HEK293 (cell line): ENCODE data around the gene KIF11.

Source experiments
- ATF2 ChIP-seq: fragments of 450-650 bp; formaldehyde crosslinking; IDR thresholded peaks from 2 replicates; pipeline ENCODE4 v1.5.1; 2016; ENCODE audit warnings: missing biosample characterization, missing genetic modification characterization, low read depth
- HOXC10 ChIP-seq: sonication (generic); formaldehyde crosslinking; IDR thresholded peaks from 2 replicates; pipeline ENCODE4 v1.8.1; 2023; ENCODE audit warnings: mild to moderate bottlenecking, missing genetic modification reagents
- KLF10 ChIP-seq: fragments of 450-650 bp; IDR thresholded peaks from 2 replicates; pipeline ENCODE4 v1.5.1; 2018; ENCODE audit warnings: missing biosample characterization, mild to moderate bottlenecking, missing genetic modification characterization
- OSR2 ChIP-seq: fragments of 450-650 bp; formaldehyde crosslinking; IDR thresholded peaks from 2 replicates; pipeline ENCODE4 v1.5.1; 2016; ENCODE audit warnings: missing biosample characterization, missing genetic modification characterization
- PATZ1 ChIP-seq: fragments of 450-650 bp; formaldehyde crosslinking; IDR thresholded peaks from 2 replicates; pipeline ENCODE4 v1.5.1; 2016; ENCODE audit warnings: missing biosample characterization, missing genetic modification characterization
- PRDM1 ChIP-seq: fragments of 450-650 bp; formaldehyde crosslinking; IDR thresholded peaks from 2 replicates; pipeline ENCODE4; 2016; ENCODE audit warnings: missing biosample characterization, missing genetic modification characterization
- SP3 ChIP-seq: fragments of 450-650 bp; formaldehyde crosslinking; IDR thresholded peaks from 2 replicates; pipeline ENCODE4 v1.5.1; 2016; ENCODE audit warnings: missing biosample characterization, missing genetic modification characterization
- SP7 ChIP-seq: fragments of 450-650 bp; formaldehyde crosslinking; IDR thresholded peaks from 2 replicates; pipeline ENCODE4 v1.5.1; 2016; ENCODE audit warnings: missing biosample characterization, missing genetic modification characterization
- ZNF223 ChIP-seq: fragments of 450-650 bp; formaldehyde crosslinking; IDR thresholded peaks from 2 replicates; pipeline ENCODE4 v1.5.1; 2016; ENCODE audit warnings: missing biosample characterization, missing genetic modification characterization
- ZNF239 ChIP-seq: fragments of 450-650 bp; formaldehyde crosslinking; IDR thresholded peaks from 2 replicates; pipeline ENCODE4 v1.5.1; 2016; ENCODE audit warnings: missing biosample characterization, missing genetic modification characterization
- ZNF248 ChIP-seq: fragments of 450-650 bp; formaldehyde crosslinking; IDR thresholded peaks from 2 replicates; pipeline ENCODE4 v1.5.1; 2017; ENCODE audit warnings: missing biosample characterization, missing genetic modification characterization
- ZNF280D ChIP-seq: fragments of 450-650 bp; formaldehyde crosslinking; IDR thresholded peaks from 2 replicates; pipeline ENCODE4 v1.5.1; 2016; ENCODE audit warnings: missing biosample characterization, missing genetic modification characterization
- ZNF366 ChIP-seq: fragments of 450-650 bp; formaldehyde crosslinking; conservative IDR thresholded peaks from 2 replicates; pipeline ENCODE4 v1.5.1; 2016; ENCODE audit warnings: missing biosample characterization, missing genetic modification characterization
- ZNF37A ChIP-seq: fragments of 450-650 bp; IDR thresholded peaks from 2 replicates; pipeline ENCODE4 v1.5.1; 2018; ENCODE audit warnings: missing biosample characterization, missing genetic modification characterization
- ZNF391 ChIP-seq: fragments of 450-650 bp; formaldehyde crosslinking; IDR thresholded peaks from 2 replicates; pipeline ENCODE4 v1.5.1; 2016; ENCODE audit warnings: low read depth, missing biosample characterization, missing genetic modification characterization, borderline replicate concordance
- ZNF404 ChIP-seq: fragments of 450-650 bp; formaldehyde crosslinking; IDR thresholded peaks from 2 replicates; pipeline ENCODE4 v1.5.1; 2017; ENCODE audit warnings: missing biosample characterization, missing genetic modification characterization
- ZNF416 ChIP-seq: fragments of 450-650 bp; formaldehyde crosslinking; IDR thresholded peaks from 2 replicates; pipeline ENCODE4 v1.5.1; 2016; ENCODE audit warnings: missing biosample characterization, missing genetic modification characterization
- ZNF433 ChIP-seq: fragments of 450-650 bp; formaldehyde crosslinking; IDR thresholded peaks from 2 replicates; pipeline ENCODE4 v1.5.1; 2016; ENCODE audit warnings: missing biosample characterization, missing genetic modification characterization, low read depth
- ZNF48 ChIP-seq: fragments of 450-650 bp; formaldehyde crosslinking; IDR thresholded peaks from 2 replicates; pipeline ENCODE4 v1.5.1; 2016; ENCODE audit warnings: missing biosample characterization, missing genetic modification characterization
- ZNF488 ChIP-seq: fragments of 450-650 bp; formaldehyde crosslinking; IDR thresholded peaks from 2 replicates; pipeline ENCODE4 v1.5.1; 2016; ENCODE audit warnings: missing biosample characterization, missing genetic modification characterization
- ZNF501 ChIP-seq: fragments of 450-650 bp; formaldehyde crosslinking; IDR thresholded peaks from 2 replicates; pipeline ENCODE4 v1.5.1; 2016; ENCODE audit warnings: missing biosample characterization, missing genetic modification characterization
- ZNF510 ChIP-seq: fragments of 450-650 bp; formaldehyde crosslinking; IDR thresholded peaks from 2 replicates; pipeline ENCODE4 v1.5.1; 2018; ENCODE audit warnings: mild to moderate bottlenecking, missing genetic modification characterization, missing biosample characterization; ENCODE audit not compliant: insufficient replicate concordance
- ZNF513 ChIP-seq: fragments of 450-650 bp; IDR thresholded peaks from 2 replicates; pipeline ENCODE4 v1.5.1; 2018; ENCODE audit warnings: missing biosample characterization, missing genetic modification characterization
- ZNF549 ChIP-seq: fragments of 450-650 bp; IDR thresholded peaks from 2 replicates; pipeline ENCODE4 v1.5.1; 2018; ENCODE audit warnings: missing biosample characterization, missing genetic modification characterization, mild to moderate bottlenecking, inconsistent platforms, moderate library complexity
- ZNF596 ChIP-seq: fragments of 450-650 bp; IDR thresholded peaks from 2 replicates; pipeline ENCODE4 v1.5.0; 2018; ENCODE audit warnings: missing biosample characterization, mild to moderate bottlenecking, missing genetic modification characterization, moderate library complexity
- ZNF629 ChIP-seq: fragments of 450-650 bp; formaldehyde crosslinking; IDR thresholded peaks from 2 replicates; pipeline ENCODE4 v1.5.1; 2017; ENCODE audit warnings: missing biosample characterization, missing genetic modification characterization
- ZNF645 ChIP-seq: fragments of 450-650 bp; formaldehyde crosslinking; IDR thresholded peaks from 2 replicates; pipeline ENCODE4; 2016; ENCODE audit warnings: missing biosample characterization, missing genetic modification characterization
- ZNF701 ChIP-seq: fragments of 450-650 bp; formaldehyde crosslinking; IDR thresholded peaks from 2 replicates; pipeline ENCODE4 v1.5.1; 2016; ENCODE audit warnings: missing biosample characterization, missing genetic modification characterization
- ZNF76 ChIP-seq: fragments of 450-650 bp; formaldehyde crosslinking; IDR thresholded peaks from 2 replicates; pipeline ENCODE4; 2016; ENCODE audit warnings: low read depth, missing biosample characterization, missing genetic modification characterization, borderline replicate concordance
- ZNF837 ChIP-seq: fragments of 450-650 bp; formaldehyde crosslinking; IDR thresholded peaks from 2 replicates; pipeline ENCODE4 v1.5.1; 2016; ENCODE audit warnings: missing biosample characterization, missing genetic modification characterization

Gene KIF11

GRCh38 chr10:92590623-92591549 lies 2.0 kb upstream of the KIF11 start (continued):
- TF ChIP-seq ZNF488 (tag by site-specific recombination) = no peak
- no peak; the same call in 1 of the 2 replicates for TF ChIP-seq SP7 (tag by site-specific recombination)
- TF ChIP-seq ZNF366 (tag by site-specific recombination) = peak; percentile 20; the same call in 1 of the 2 replicates
- TF ChIP-seq ZNF37A (tag by site-specific recombination) = no peak
- no peak for TF ChIP-seq ZNF223
- TF ChIP-seq ZNF701 = no peak
- no peak for TF ChIP-seq ZNF416 (tag by site-specific recombination)
- TF ChIP-seq ZNF513 (tag by site-specific recombination) = no peak
- no peak for TF ChIP-seq HOXC10 (CRISPR knock-in tag)
- no peak for TF ChIP-seq ZNF433
- no peak for TF ChIP-seq KLF10 (tag by site-specific recombination)
- no peak for TF ChIP-seq SP3 (tag by site-specific recombination)
- TF ChIP-seq ZNF280D (tag by site-specific recombination) = no peak
- TF ChIP-seq ATF2 = no peak
- no peak for TF ChIP-seq ZNF239 (tag by site-specific recombination)
- TF ChIP-seq ZNF596 = no peak
- TF ChIP-seq OSR2 = no peak
- TF ChIP-seq ZNF48 (tag by site-specific recombination) = no peak
- no peak for TF ChIP-seq ZNF76 (tag by site-specific recombination)
- 0 out of 2 replicates have a peak, but pooled peaks have one; percentile 11 for TF ChIP-seq ZNF629
- TF ChIP-seq PATZ1 (tag by site-specific recombination) = peak; percentile 82
- no peak for TF ChIP-seq ZNF645 (tag by site-specific recombination)
- no peak for TF ChIP-seq ZNF248 (tag by site-specific recombination)
- no peak for TF ChIP-seq ZNF391 (tag by site-specific recombination)
- TF ChIP-seq ZNF549 = no peak
- no peak for TF ChIP-seq ZNF501 (tag by site-specific recombination)
- TF ChIP-seq ZNF404 = no peak
- TF ChIP-seq PRDM1 = peak; percentile 32; the same call in 1 of the 2 replicates
- TF ChIP-seq ZNF837 = no peak
- no peak for TF ChIP-seq ZNF510 (tag by site-specific recombination)
